NCI-H1048 (cell line): ENCODE results near the gene AKAP13.
"Not testable (repeated sequence)": the region's sequence is repeated elsewhere in the genome, so short reads cannot be mapped to it uniquely, and the experiment has no call there.

ENCODE experiments used
- DNase-seq: peaks from one replicate; lab custom pipeline; 2025; lab: John Stamatoyannopoulos, UW

The AKAP13 gene

GRCh38 chr15:85500060-85500708, 119.8 kb downstream of the AKAP13 start:
- no peak for DNase-seq

DNA sequence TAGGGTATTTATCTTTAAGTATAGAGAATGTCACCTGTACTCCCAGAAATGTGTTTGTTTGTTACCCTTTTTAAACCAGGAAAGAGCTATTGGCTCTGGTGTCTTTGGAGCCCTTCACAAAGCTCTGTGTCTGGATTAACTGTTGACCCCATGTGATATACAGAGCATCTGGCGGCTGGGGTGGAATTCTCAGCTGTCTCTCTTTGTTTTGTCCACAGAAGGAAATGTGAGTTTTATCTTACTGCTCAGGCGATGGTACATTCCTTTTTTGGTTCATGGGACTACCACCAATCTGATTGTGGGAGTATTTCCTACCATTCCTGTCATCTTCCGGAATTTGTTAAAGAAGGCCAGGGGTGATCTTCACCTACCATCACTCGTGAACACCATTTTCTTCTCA, 120.3 kb downstream of the AKAP13 start:
- DNase-seq = no peak

DNA sequence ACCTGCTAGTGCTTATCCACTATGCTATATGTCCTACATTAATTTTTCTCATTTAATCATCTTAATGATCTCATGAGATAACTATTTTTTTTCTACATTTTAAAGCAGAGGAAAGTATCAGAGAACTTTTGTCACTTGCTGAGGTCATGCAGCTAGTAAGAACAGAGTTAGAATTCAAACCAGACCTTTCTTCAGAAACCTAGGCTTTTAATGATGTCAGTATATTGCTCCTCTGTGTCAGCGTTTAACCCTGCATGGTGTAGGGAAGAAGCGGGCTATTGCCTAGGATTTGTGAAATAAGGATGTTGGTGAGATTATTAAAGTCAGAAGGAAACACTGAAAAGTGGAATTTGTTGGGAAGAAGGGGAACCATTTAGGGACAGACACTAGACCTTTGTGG, 121.2 kb downstream of the AKAP13 start:
- no peak for DNase-seq

GRCh38 chr15:85503151-85503799, 122.9 kb downstream of the AKAP13 start:
- no peak for DNase-seq

DNA sequence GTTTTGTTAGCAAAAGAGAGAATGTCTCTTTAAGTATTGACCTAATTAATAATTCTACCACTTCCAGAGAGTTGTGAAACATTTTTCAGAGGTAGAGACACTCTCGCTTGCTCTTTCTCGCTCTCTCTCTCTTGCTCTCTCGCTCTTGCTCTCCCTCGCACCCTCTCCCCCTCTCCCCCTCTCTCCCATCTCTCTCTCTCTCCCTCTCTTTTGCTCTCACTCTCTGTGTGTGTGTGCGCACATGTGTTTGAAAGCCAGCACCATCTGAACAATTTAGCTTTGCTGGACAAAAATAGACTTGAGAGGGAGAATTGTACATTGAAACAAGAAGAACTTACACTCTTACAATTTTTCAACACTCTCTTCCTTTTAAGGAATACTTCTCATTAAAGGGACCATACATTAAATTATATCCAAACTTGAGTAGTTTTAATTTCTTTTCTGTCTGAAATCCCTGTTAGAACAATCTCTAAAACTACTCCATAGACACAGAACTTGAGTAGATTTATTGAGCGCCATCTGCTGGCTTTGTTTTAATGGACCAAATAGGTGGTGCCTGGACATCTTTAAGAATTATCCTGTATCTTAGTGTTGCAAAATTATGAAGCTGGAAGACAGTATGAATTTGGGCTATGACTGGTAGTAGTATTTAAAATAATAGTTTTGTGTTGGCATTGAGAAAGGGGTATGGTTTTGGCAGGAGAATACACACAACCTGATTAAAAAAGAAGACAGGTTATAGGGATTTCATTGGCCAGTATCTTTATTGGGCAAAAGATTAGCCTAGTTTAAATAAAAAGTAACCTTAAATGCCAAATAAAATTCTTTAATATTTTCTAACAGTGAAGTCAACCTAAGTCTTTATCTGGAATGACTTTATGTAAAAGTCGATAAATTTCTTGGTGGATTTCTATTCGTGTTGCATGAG, 124.6 kb downstream of the AKAP13 start:
- DNase-seq = no peak

- no peak for DNase-seq
These were observed 126.7 kb downstream of the AKAP13 start for GRCh38 chr15:85507114-85507513.

DNA sequence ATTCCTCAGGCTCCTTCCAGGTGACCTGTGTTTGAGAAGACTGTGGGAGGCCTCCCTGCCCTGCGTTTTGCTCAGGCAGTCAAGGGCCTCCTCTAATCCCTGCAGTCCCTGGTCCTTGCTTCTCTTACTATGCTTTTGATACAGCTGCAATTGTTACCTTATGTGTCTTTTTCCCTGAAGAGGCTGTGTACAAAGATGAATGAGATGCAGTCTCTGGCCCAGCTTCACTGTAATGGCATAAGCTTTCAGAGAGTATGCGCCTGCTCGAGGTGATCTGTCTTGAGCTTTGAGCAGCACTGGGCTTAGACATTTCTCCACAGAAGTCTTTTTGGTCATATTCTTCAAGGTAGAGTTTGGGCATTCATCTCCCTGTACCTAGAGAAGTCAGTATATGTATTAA, 129.6 kb downstream of the AKAP13 start:
- DNase-seq = no peak

DNA sequence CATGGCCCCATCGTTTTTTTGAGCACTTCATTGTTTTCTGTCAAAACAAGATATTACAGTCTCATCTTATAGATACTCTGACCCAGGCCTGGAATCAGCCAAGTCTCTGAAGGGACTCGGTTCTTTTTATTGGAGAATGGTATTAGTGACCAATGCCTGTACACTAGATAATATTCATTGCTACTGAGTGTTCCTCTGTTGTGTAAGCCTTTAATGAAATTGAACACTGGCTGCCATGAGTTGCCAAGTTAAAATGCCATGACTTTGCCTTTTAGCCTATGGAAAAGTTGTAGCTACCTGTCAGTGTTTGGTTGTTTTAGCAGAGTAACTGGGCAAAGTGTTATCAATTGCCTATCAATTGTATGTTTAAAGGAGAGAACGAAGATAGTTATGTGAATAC, 134.0 kb downstream of the AKAP13 start:
- DNase-seq = no peak

DNA sequence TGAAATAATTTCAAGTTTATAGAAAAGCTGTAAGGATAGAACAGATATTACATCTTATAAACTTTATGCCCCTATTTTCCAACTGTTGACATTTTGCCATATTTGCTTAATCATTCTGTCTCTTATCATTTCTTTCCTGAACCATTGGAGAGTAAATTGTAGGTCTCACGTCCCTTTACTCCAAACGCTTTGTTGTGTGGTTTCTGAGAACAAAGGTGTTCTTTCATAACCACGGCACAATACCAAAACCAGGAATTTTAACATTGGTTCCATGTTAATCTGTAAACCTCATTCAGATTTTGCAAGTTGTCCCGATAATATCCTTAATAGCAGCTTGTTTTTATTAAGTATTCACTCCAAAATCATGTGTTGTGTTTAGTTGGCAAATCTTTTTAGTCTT, 134.8 kb downstream of the AKAP13 start:
- DNase-seq = no peak

DNA sequence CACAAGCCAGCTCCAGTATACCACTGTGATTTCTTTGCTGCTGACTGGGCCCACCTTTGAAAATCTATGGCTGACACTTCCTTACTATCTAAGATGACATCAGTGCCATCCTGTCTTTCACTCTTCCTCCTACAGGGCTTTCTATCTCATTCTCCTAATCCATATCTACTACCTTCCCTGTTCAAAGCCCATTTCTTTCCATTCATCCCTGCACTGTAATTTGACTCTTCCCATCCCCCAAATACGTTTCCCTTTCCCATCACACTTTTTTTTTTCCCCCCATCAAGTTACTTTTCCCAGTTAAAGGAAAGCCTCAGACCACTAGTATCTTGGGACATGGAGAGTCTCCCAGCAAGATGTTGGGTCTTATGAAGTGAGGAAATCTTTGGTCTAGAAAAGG, 136.7 kb downstream of the AKAP13 start:
- no peak for DNase-seq

DNA sequence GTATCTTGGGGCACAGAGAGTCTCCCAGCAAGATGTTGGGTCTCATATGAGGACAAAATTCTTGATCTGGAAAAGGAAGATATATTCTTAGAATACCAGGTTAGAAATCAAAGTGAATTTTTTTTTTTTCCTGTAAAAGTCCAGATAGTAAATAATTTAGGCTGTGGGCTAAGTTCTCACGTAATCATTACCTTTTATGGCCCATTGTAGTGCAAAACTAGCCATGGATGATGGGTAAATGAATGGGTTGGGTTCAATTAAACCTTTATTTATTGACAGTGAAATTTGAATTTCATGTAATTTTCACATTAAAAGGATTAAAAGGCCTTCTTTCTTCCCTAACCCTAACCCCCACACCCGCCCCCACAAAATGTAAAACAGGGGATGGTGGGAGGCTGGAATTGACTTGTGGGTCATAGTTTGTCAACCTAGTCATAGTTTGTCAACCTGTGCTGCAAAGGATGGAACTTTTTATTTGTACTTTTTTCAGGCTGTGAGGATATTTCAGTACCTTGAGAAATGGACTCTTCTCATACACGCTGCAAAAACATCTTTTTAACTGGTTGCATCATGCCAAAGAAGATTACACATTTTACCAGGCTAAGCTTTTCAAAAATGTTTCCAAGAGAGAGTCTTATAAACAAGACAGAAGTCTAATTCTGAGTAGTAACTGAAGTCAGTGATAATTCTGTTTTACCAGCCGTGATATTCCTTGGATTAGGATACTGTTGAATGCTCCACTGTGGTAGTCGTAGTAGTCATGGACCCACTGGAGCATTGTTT, 138.8 kb downstream of the AKAP13 start:
- DNase-seq = no peak

- no peak for DNase-seq
These were observed 140.2 kb downstream of the AKAP13 start for GRCh38 chr15:85520650-85521049.

DNA sequence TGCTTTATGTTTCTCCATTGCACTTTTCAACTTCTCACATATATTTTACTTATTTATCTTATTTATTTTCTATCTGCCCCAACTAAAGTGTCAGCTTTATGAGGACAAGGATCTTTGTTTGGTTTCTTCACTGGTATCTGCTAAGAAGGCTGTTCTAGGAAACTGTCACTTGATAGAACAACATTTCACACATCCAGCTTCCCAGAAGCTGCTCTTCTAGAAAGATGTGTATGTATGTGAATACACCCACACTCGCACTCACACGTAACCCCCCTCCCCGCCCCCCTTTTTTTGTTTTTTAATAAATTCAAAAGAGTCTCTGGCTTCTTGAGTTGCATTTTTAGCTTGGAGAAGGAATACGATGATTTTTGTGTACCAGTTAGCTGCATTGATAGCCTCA, 143.1 kb downstream of the AKAP13 start:
- no peak for DNase-seq

GRCh38 chr15:85525755-85526154, 145.4 kb downstream of the AKAP13 start:
- no peak for DNase-seq

DNA sequence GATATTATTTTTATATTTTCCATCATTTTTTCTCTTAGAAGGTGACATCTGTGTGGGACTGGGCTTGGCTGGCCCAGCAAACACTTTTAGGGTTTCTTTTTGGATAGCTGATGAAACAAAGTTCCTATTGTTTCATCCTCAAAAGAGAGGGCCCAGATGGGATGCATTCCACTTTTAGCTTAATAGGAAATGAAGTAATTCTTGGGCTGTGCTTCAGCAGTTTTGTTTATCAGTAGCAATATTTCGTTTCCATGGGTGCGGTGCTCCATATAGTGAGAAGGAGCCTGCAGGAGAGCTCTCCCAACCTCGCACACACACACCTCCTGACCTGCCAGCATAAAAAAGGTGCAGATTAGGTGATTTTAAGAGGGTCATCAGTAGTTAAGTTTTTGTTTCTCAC, 147.5 kb downstream of the AKAP13 start:
- no peak for DNase-seq

DNA sequence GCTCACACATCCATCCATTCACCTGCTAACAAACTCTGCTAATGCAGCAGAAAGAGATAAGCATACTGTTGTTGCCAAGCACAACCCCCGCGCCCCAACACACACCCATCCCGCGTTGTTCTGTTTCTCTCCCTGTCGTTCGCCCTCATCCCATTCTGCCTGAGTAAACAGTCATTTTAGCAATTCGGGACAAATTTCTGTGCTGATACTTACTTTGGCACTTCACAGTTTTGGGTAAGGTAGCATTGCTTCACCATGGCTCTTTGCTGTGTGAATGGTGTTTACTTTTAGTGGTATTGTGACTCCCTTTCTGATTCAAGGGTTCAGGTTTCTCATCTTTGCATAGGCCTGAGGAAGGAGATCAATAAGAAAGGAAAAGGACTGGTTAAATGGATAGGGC, 149.7 kb downstream of the AKAP13 start:
- no peak for DNase-seq

DNA sequence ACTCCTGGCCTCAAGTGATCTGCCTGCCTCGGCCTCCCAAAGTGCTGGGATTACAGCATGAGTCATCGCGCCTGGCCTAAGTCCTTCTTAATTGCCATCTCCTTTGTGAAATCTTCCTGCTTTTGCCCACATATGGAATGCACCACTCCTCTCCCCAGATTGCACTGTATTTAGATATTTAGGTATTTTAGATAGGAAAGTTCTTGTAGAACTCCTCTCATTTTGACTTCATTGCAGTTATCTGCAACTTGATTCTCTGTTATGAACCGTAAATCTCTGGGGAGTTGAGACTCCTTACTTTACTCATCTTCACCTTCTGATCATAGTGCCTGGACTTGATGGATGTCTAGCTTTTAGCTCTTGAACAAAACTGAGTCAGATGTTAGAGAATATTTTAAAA, 150.7 kb downstream of the AKAP13 start:
- no peak for DNase-seq

- DNase-seq = peak; percentile 29
These were observed 152.3 kb downstream of the AKAP13 start for GRCh38 chr15:85532689-85533088.

DNA sequence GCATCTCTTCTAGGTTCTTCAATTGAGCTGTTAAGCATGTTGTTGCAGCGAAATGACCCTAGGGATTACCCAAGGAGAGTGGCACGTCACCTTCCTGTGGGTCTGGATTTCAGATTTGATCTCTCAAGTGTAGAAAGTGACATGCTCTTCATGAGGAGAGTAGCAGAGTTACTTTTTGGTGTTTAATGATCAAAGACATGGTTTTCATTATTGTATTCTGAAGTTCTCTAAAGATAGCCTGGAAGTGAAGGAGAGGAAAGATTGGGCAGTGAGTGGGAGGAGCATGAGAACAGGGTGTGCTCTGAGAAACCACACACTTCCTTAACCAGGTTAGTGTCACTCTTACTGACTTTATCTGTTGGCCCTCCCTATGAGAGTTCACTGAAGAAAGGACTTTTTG, 153.6 kb downstream of the AKAP13 start:
- DNase-seq = no peak

DNA sequence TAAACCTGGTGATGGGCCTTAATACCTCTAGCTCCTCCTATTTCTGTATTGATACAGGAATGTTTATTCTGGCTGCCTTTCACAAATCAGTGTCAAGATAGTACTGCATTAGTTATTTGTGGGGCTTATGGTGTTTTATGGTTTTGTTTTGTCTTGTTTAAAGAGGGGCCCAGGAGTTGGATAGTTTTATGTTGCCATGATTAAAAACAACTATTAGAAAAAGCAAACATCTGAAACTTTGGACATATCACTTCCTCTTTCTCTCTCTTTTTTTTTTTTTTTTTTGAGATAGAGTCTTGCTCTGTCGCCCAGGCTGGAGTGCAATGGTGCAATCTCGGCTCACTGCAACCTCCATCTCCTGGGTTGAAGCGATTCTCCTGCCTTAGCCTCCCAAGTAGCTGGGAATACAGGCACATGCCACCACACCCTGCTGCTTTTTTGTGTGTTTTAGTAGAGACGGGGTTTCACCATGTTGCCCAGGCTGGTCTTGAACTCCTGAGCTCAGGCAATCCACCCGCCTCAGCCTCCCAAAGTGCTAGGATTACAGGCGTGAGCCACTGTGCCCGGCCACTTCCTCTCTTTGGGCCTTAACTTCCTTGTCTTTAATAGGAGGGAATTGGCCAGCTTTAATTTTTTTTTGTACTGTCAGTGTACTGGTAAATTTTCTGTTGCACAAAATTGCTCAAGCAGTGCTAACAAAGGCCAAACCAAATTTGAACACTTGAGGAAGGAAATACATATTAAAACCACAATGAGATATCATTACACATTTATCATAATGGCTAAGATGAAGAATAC, 155.3 kb downstream of the AKAP13 start:
- DNase-seq = not testable (repeated sequence)

GRCh38 chr15:85536341-85536740, 155.9 kb downstream of the AKAP13 start:
- no peak for DNase-seq
